H9 (cell line): Measurements from ENCODE around the gene SDK1. TPM values are rescaled to one million over a fixed set of nuclear protein-coding genes. Genes with fewer than 3 reads are reported as not detected.

Source experiments
- DNase-seq: peaks from one replicate; pipeline ENCODE4 v3.0.0-alpha.2; 2017
- H2AFZ ChIP-seq: one replicate; pipeline ENCODE4 v1.6.1; 2013; ENCODE audit warnings: mild to moderate bottlenecking, low read length, control low read depth, moderate library complexity
- H2AK5ac ChIP-seq: 2 replicates; pipeline ENCODE4 v1.6.1; 2013; ENCODE audit warnings: low read length, control low read depth, mixed read lengths; ENCODE audit not compliant: insufficient read length
- H2BK120ac ChIP-seq: one replicate; pipeline ENCODE4 v1.6.1; 2013; ENCODE audit warnings: low read depth, mild to moderate bottlenecking, low read length, control low read depth, inconsistent platforms; ENCODE audit not compliant: poor library complexity, severe bottlenecking
- H2BK12ac ChIP-seq: 2 replicates; pipeline ENCODE4 v1.6.1; 2013; ENCODE audit warnings: low read length, control low read depth, mixed read lengths, low read depth; ENCODE audit not compliant: insufficient read length
- H2BK15ac ChIP-seq: 2 replicates; pipeline ENCODE4 v1.6.1; 2013; ENCODE audit warnings: low read depth, low read length, control low read depth
- H2BK20ac ChIP-seq: one replicate; pipeline ENCODE4 v1.6.1; 2013; ENCODE audit warnings: low read depth, mild to moderate bottlenecking, low read length, control low read depth, inconsistent platforms; ENCODE audit not compliant: poor library complexity, severe bottlenecking
- H2BK5ac ChIP-seq: 2 replicates; pipeline ENCODE4 v1.6.1; 2013; ENCODE audit warnings: low read length, control low read depth, mixed read lengths; ENCODE audit not compliant: insufficient read length
- H3K14ac ChIP-seq: 2 replicates; pipeline ENCODE4 v1.6.1; 2013; ENCODE audit warnings: low read length, control low read depth; ENCODE audit not compliant: insufficient read depth
- H3K18ac ChIP-seq: 2 replicates; pipeline ENCODE4 v1.6.1; 2013; ENCODE audit warnings: low read depth, mild to moderate bottlenecking, mixed read lengths, low read length, control low read depth; ENCODE audit not compliant: insufficient read length
- H3K23ac ChIP-seq: 2 replicates; pipeline ENCODE4 v1.6.1; 2013; ENCODE audit warnings: low read length, control low read depth, mixed read lengths, low read depth; ENCODE audit not compliant: insufficient read length
- H3K23me2 ChIP-seq: 2 replicates; pipeline ENCODE4 v1.6.1; 2013; ENCODE audit warnings: low read depth, mild to moderate bottlenecking, mixed read lengths, low read length, control low read depth; ENCODE audit not compliant: insufficient read length, poor library complexity, severe bottlenecking
- H3K27ac ChIP-seq: 2 replicates; pipeline ENCODE4 v1.5.1; 2013; ENCODE audit warnings: low read length, control low read depth, mixed read lengths, low read depth; ENCODE audit not compliant: insufficient read length
- H3K27me3 ChIP-seq: 2 replicates; pipeline ENCODE4 v1.6.1; 2013; ENCODE audit warnings: low read length, control low read depth, inconsistent platforms; ENCODE audit not compliant: insufficient read depth
- H3K4ac ChIP-seq: 2 replicates; pipeline ENCODE4 v1.6.1; 2013; ENCODE audit warnings: low read depth, mild to moderate bottlenecking, control low read depth, inconsistent platforms, low read length, moderate library complexity
- H3K4me1 ChIP-seq: 2 replicates; pipeline ENCODE4 v1.6.1; 2013; ENCODE audit warnings: low read length, control low read depth, inconsistent platforms; ENCODE audit not compliant: insufficient read depth
- H3K4me2 ChIP-seq: 2 replicates; pipeline ENCODE4 v1.6.1; 2013; ENCODE audit warnings: low read length, control low read depth, mixed read lengths; ENCODE audit not compliant: insufficient read length, insufficient read depth
- H3K56ac ChIP-seq: 2 replicates; pipeline ENCODE4 v1.6.1; 2013; ENCODE audit warnings: low read depth, mild to moderate bottlenecking, mixed read lengths, low read length, control low read depth; ENCODE audit not compliant: insufficient read length
- H3K79me1 ChIP-seq: 2 replicates; pipeline ENCODE4 v1.6.1; 2013; ENCODE audit warnings: low read depth, mild to moderate bottlenecking, moderate library complexity, low read length, control low read depth, inconsistent platforms; ENCODE audit not compliant: insufficient read depth, poor library complexity, severe bottlenecking
- H3K79me2 ChIP-seq: 2 replicates; pipeline ENCODE4 v1.6.1; 2013; ENCODE audit warnings: low read length, control low read depth, inconsistent platforms; ENCODE audit not compliant: insufficient read depth
- H3K9ac ChIP-seq: 2 replicates; pipeline ENCODE4 v1.6.1; 2013; ENCODE audit warnings: low read length, control low read depth, mixed read lengths; ENCODE audit not compliant: insufficient read length; ENCODE audit errors: extremely low read depth
- H3K9me3 ChIP-seq: one replicate; pipeline ENCODE4 v1.6.1; 2013; ENCODE audit warnings: low read depth, low read length, inconsistent platforms; ENCODE audit not compliant: control insufficient read depth
- H3T11ph ChIP-seq: one replicate; pipeline ENCODE4 v1.6.1; 2013; ENCODE audit warnings: mild to moderate bottlenecking, low read length, control low read depth, inconsistent platforms
- H4K20me1 ChIP-seq: one replicate; pipeline ENCODE4 v1.6.1; 2013; ENCODE audit not compliant: control insufficient read depth, insufficient read length, insufficient read depth
- H4K5ac ChIP-seq: 2 replicates; pipeline ENCODE4 v1.6.1; 2013; ENCODE audit warnings: low read depth, mild to moderate bottlenecking, mixed read lengths, low read length, control low read depth; ENCODE audit not compliant: insufficient read length
- H4K8ac ChIP-seq: replicated peaks from 2 replicates; pipeline ENCODE4 v1.6.1; 2013; ENCODE audit warnings: low read length, control low read depth, mixed read lengths, low read depth; ENCODE audit not compliant: insufficient read length
- H4K91ac ChIP-seq: 2 replicates; pipeline ENCODE4 v1.6.1; 2013; ENCODE audit warnings: low read depth, mild to moderate bottlenecking, moderate library complexity, mixed read lengths, low read length, control low read depth; ENCODE audit not compliant: insufficient read length
- H3K27ac Mint-ChIP-seq, 3 experiments: 2 replicates in 2 of 3; 3 replicates in 1 of 3; pipeline ENCODE4 v1.8.0; 2020 to 2021; ENCODE audit warnings: mixed read lengths in 3 of 3, mild to moderate bottlenecking in 1 of 3, moderate library complexity in 1 of 3
- H3K27me3 Mint-ChIP-seq: 2 replicates; pipeline ENCODE4 v1.8.0; 2021; ENCODE audit warnings: low read depth, mild to moderate bottlenecking, moderate library complexity, mixed read lengths
- H3K36me3 Mint-ChIP-seq, 3 experiments: 2 replicates in 2 of 3; 3 replicates in 1 of 3; pipeline ENCODE4 v1.8.0; 2020 to 2021; ENCODE audit warnings: low read depth in 3 of 3, mixed read lengths in 3 of 3; ENCODE audit not compliant: insufficient read depth in 1 of 3
- H3K4me1 Mint-ChIP-seq, 2 experiments: 2 replicates each; pipeline ENCODE4 v1.8.0; 2020; ENCODE audit warnings: mixed read lengths in 2 of 2
- H3K4me3 Mint-ChIP-seq, 2 experiments: 2 replicates in 1 of 2; 3 replicates in 1 of 2; pipeline ENCODE4 v1.8.0; 2020 to 2021; ENCODE audit warnings: mild to moderate bottlenecking in 2 of 2, mixed read lengths in 2 of 2, moderate library complexity in 1 of 2
- H3K9me3 Mint-ChIP-seq, 2 experiments: 2 replicates in 1 of 2; 3 replicates in 1 of 2; pipeline ENCODE4 v1.8.0; 2020; ENCODE audit warnings: mild to moderate bottlenecking in 2 of 2, mixed read lengths in 2 of 2, moderate library complexity in 1 of 2
- CTCF ChIP-seq: fragments of 200-600 bp; sonication (generic); conservative IDR thresholded peaks from 3 replicates; pipeline ENCODE4 v1.8.0; 2021; ENCODE audit warnings: antibody characterized with exemption, mild to moderate bottlenecking
- WGBS: extraction: QIAGEN DNeasy Blood & Tissue Kit; methylation state at CpG from one replicate; pipeline ENCODE4 v1.1.7; 2013; ENCODE audit warnings: missing lambda C conversion rate, low lambda C conversion rate, mixed read lengths; ENCODE audit not compliant: insufficient read length; ENCODE audit errors: extremely low coverage; 5-methylcytosine and 5-hydroxymethylcytosine counted together
- total RNA-seq: library from RNA; stranded (reverse); gene quantifications from 2 replicates; pipeline ENCODE4 v1.2.1, GENCODE V29; 2021

Gene SDK1
- total RNA-seq, 1 experiment from 2014 or later = 8.7 TPM

- Histone ChIP-seq H3K9me3 (no peaks in the 10 kb centered on the region), H4K20me1 (no peaks in the 10 kb centered on the region)
- WGBS = no CpG with 5 or more reads among the region's 6 CpGs
Measured at GRCh38 chr7:4244635-4245034, 943.6 kb downstream of the SDK1 start.

More at GRCh38 chr7:4244635-4245034, 943.6 kb downstream of the SDK1 start:
- DNase-seq = no peak
- no peak overlapping the region for H3K14ac ChIP-seq
- no peak overlapping the region for H2BK5ac ChIP-seq
- Mint-ChIP-seq H3K4me3 (no peak overlapping the region), H3K4me1 (peaks cover 26 to 37% of the 10 kb centered on the region in 2 experiments), H3K9me3 (peaks cover 3 to 9% of the 10 kb centered on the region in 2 experiments; a peak in 4 of 5 replicates), H3K27me3 (no peaks in the 10 kb centered on the region), H3K36me3 (peaks cover 9 to 14% (median 12%) of the 10 kb centered on the region in 3 experiments; a peak in 5 of 7 replicates), H3K27ac (no peak overlapping the region)
- H2BK120ac ChIP-seq = no peak overlapping the region
- H3K27ac ChIP-seq = no peak overlapping the region
- H4K8ac ChIP-seq = no peak overlapping the region
- H3K79me2 ChIP-seq = no peaks in the 10 kb centered on the region
- H3T11ph ChIP-seq = no peak overlapping the region
- H3K23me2 ChIP-seq = no peaks in the 10 kb centered on the region
- H4K5ac ChIP-seq = no peak overlapping the region
- no peak overlapping the region for H3K18ac ChIP-seq
- H2BK15ac ChIP-seq = no peak overlapping the region
- H3K27me3 ChIP-seq = no peaks in the 10 kb centered on the region
- H3K4me1 ChIP-seq = peaks cover 3% of the 10 kb centered on the region; the same call in 1 of the 2 replicates
- no peak overlapping the region for H2AFZ ChIP-seq
- H3K23ac ChIP-seq = no peak overlapping the region
- H3K56ac ChIP-seq = no peak overlapping the region
- no peak overlapping the region for H3K4me2 ChIP-seq
- H3K79me1 ChIP-seq = no peaks in the 10 kb centered on the region
- H2BK20ac ChIP-seq = no peak overlapping the region
- no peak overlapping the region for H3K9ac ChIP-seq
- H4K91ac ChIP-seq = no peak overlapping the region
- H2BK12ac ChIP-seq = no peak overlapping the region
- no peak overlapping the region for H3K4ac ChIP-seq
- no peak for TF ChIP-seq CTCF
- no peak overlapping the region for H2AK5ac ChIP-seq
